T-cell (primary cell): Measurements from ENCODE around the gene ASCL2. TPM values are rescaled to one million over a fixed set of nuclear protein-coding genes. Genes with fewer than 3 reads are reported as not detected.

Source experiments
- ATAC-seq, 4 experiments: fragments of 200-7000 bp in 3 of 4; fragments of 150-1000 bp in 1 of 4; cut with Tn5 transposase; replicated peaks in 1 of 4; 1 replicate in 3 of 4; 2 replicates in 1 of 4; pipeline ENCODE4 v1.10.0; 2021; ENCODE audit warnings: moderate library complexity in 3 of 4, mild to moderate bottlenecking in 2 of 4, moderate number of reproducible peaks in 1 of 4
- CTCF ChIA-PET, 2 donors: fragments of 300-600 bp; sonication (Branson Sonifier 250); formaldehyde crosslinking; loops; one replicate each; lab custom pipeline; 2022; ENCODE audit warnings: antibody characterized with exemption in 2 of 2; lab: Charles Lee
- POLR2A ChIA-PET, 2 donors: fragments of 300-600 bp; sonication (Branson Sonifier 250); formaldehyde crosslinking; loops; one replicate each; lab custom pipeline; 2022; ENCODE audit warnings: antibody characterized with exemption in 2 of 2; lab: Charles Lee
- DNase-seq, 35 experiments: peaks; one replicate each; pipeline versions ENCODE4 v3.0.0 to v3.0.0-alpha.2; 2013 to 2023
- H3K27ac ChIP-seq: one replicate; pipeline ENCODE4 v1.5.1; 2013; ENCODE audit warnings: low read length
- H3K27me3 ChIP-seq, 2 experiments: replicated peaks in 1 of 2; 1 replicate in 1 of 2; 2 replicates in 1 of 2; pipeline versions ENCODE4 v1.6.1 to v1.7.0; 2013; ENCODE audit warnings: low read length in 1 of 2, mixed read lengths in 1 of 2; ENCODE audit not compliant: control insufficient read depth in 2 of 2, insufficient read depth in 2 of 2; ENCODE audit errors: extremely low read depth in 1 of 2
- H3K36me3 ChIP-seq, 2 donors: 1 replicate in 1 of 2; 2 replicates in 1 of 2; pipeline versions ENCODE4 v1.6.1 to v1.7.0; 2013; ENCODE audit warnings: low read length in 1 of 2; ENCODE audit not compliant: control insufficient read depth in 2 of 2, insufficient read depth in 1 of 2; ENCODE audit errors: extremely low read depth in 1 of 2
- H3K4me1 ChIP-seq, 2 experiments: 1 replicate in 1 of 2; 2 replicates in 1 of 2; pipeline versions ENCODE4 v1.6.1 to v1.7.0; 2013; ENCODE audit warnings: low read length in 2 of 2, mixed read lengths in 1 of 2; ENCODE audit not compliant: insufficient read depth in 2 of 2, control insufficient read depth in 1 of 2; ENCODE audit errors: extremely low read depth in 1 of 2
- H3K4me3 ChIP-seq, 2 donors: 1 replicate in 1 of 2; 2 replicates in 1 of 2; pipeline versions ENCODE4 v1.5.1 to v1.7.0; 2013; ENCODE audit warnings: mild to moderate bottlenecking in 2 of 2, low read length in 1 of 2, moderate library complexity in 1 of 2; ENCODE audit not compliant: control insufficient read depth in 1 of 2; ENCODE audit errors: extremely low read depth in 1 of 2
- H3K9me3 ChIP-seq: 2 replicates; pipeline ENCODE4 v1.7.0; 2013
- H3K27ac Mint-ChIP-seq, 2 donors: one replicate each; pipeline ENCODE4 v1.8.0; 2020 to 2021; ENCODE audit warnings: mild to moderate bottlenecking in 2 of 2, mixed read lengths in 2 of 2
- H3K27me3 Mint-ChIP-seq, 2 donors: one replicate each; pipeline ENCODE4 v1.8.0; 2021 to 2022; ENCODE audit warnings: mixed read lengths in 2 of 2
- H3K36me3 Mint-ChIP-seq: one replicate; pipeline ENCODE4 v1.8.0; 2021; ENCODE audit warnings: mixed read lengths
- H3K4me1 Mint-ChIP-seq, 3 donors: one replicate each; pipeline ENCODE4 v1.8.0; 2020 to 2022; ENCODE audit warnings: mixed read lengths in 3 of 3, mild to moderate bottlenecking in 1 of 3
- H3K4me3 Mint-ChIP-seq, 3 donors: one replicate each; pipeline ENCODE4 v1.8.0; 2020 to 2022; ENCODE audit warnings: mild to moderate bottlenecking in 3 of 3, mixed read lengths in 3 of 3, moderate library complexity in 3 of 3
- H3K9me3 Mint-ChIP-seq, 3 donors: one replicate each; pipeline ENCODE4 v1.8.0; 2020 to 2022; ENCODE audit warnings: mixed read lengths in 3 of 3
- WGBS: methylation state at CpG from one replicate; pipeline ENCODE4 v1.1.5; 2013; ENCODE audit warnings: missing lambda C conversion rate; ENCODE audit not compliant: insufficient coverage; 5-methylcytosine and 5-hydroxymethylcytosine counted together
- total RNA-seq, 35 experiments: library from RNA in 6 of 35; stranded (reverse) in 6 of 35; fragments of 120-200 nt in 1 of 35; gene quantifications; one replicate each; pipeline versions ENCODE4 v1.2.1 to v1.2.4 and lab custom pipeline; 2013 to 2026

ASCL2 gene
- total RNA-seq, 5 donors from 2014 or later (not counting 1 experiment from before 2014, with no cell fraction given) = 0.29 to 1.3 (median 0.51) TPM

DNA sequence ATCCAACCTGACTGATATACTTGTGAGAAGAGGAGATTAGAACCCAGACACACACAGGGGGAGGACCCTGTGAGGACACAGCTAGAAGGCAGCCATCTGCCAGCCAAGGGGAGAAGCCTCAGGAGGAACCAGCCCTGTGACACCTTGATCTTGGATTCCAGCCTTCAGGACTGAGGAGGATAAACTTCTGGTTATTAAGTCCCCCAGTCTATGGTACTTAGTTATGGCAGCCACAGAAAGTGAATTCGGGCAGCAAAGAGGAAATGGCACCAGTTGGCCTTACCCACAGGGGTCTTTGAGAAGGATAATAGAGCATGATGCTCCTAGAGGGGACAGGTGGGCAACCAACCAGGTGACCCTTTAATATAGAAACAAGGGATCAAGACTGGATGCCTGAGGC lies 49.4 kb downstream of the ASCL2 start:
- ChIA-PET CTCF (no interaction called here), POLR2A (no interaction called here)

DNA sequence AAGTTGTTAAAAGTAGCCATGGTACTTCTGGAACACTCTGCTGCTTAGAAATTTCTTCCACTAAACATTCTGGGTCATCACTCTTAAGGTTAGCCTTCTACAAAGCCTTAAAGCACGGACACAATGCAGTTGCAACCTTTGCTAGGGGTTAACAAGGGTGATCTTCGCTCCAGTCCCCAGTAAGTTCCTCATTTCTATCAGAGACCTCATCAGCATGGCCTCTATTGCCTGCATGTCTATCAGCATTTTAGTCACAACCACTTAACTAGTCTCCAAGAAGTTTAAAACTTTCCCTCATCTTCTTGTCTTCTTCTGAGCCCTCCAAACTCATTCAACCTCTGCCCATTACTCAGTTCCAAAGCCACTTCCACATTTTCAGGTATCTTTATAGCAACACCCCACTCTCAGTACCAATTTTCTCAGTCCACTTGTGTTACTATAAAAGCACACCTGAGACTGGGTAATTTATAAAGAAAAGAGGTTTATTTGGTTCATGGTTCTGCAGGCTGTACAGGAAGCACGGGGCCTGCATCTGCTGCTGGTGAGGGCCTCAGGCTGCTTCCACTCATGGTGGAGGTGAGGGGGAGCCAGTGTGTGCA lies 50.1 kb downstream of the ASCL2 start:
- Histone ChIP-seq H3K4me1 (peaks cover 0 to 33% of the 10 kb centered on the region in 2 experiments), H3K4me3 (no peak overlapping the region), H3K27me3 (peaks cover 0 to 29% of the 10 kb centered on the region in 2 experiments), H3K27ac (no peak overlapping the region), H3K9me3 (peaks cover 2% of the 10 kb centered on the region), H3K36me3 (no peaks in the 10 kb centered on the region)
- DNase-seq = no peak
- POLR2A ChIA-PET = no interaction called here
- Mint-ChIP-seq H3K4me1 (peaks cover 0 to 6% (median 5%) of the 10 kb centered on the region in 3 donors), H3K9me3 (peaks cover 0 to 15% (median 6%) of the 10 kb centered on the region in 3 donors), H3K27me3 (peaks cover 23 to 28% of the 10 kb centered on the region in 2 donors), H3K36me3 (peaks cover 4% of the 10 kb centered on the region), H3K4me3 (no peak overlapping the region), H3K27ac (no peak overlapping the region)
- WGBS = 61% methylated on average over 2 of the region's 3 CpGs
- CTCF ChIA-PET = no interaction called here
- no peak for ATAC-seq

More for the DNA sequence above, 49.4 kb downstream of the ASCL2 start:
- H3K4me3 Mint-ChIP-seq = no peak overlapping the region
- H3K27ac Mint-ChIP-seq = no peak overlapping the region
- ATAC-seq = no peak
- no peak for DNase-seq
- peaks cover 0 to 6% (median 5%) of the 10 kb centered on the region in 3 donors for H3K4me1 Mint-ChIP-seq
- peaks cover 0 to 15% (median 6%) of the 10 kb centered on the region in 3 donors for H3K9me3 Mint-ChIP-seq
- H3K27me3 Mint-ChIP-seq = peaks cover 24 to 32% of the 10 kb centered on the region in 2 donors
- no peak overlapping the region for H3K4me3 ChIP-seq
- WGBS = 67% methylated on average over 1 of the region's 1 CpG
- H3K27ac ChIP-seq = no peak overlapping the region
- no peaks in the 10 kb centered on the region for H3K36me3 ChIP-seq
- H3K36me3 Mint-ChIP-seq = peaks cover 4% of the 10 kb centered on the region
- peaks cover 2% of the 10 kb centered on the region for H3K9me3 ChIP-seq
- peaks cover 0 to 28% of the 10 kb centered on the region in 2 experiments for H3K4me1 ChIP-seq
- H3K27me3 ChIP-seq = peaks cover 0 to 29% of the 10 kb centered on the region in 2 experiments

GRCh38 chr11:2219318-2220017 lies 50.9 kb downstream of the ASCL2 start:
- no peak overlapping the region for H3K27ac ChIP-seq
- ChIA-PET CTCF (no interaction called here), POLR2A (no interaction called here)
- H3K9me3 ChIP-seq = peaks cover 2% of the 10 kb centered on the region
- Mint-ChIP-seq H3K4me1 (peaks cover under 1 to 9% (median 5%) of the 10 kb centered on the region in 3 donors), H3K27ac (no peak overlapping the region), H3K36me3 (peaks cover 4% of the 10 kb centered on the region), H3K27me3 (peaks cover 20 to 23% of the 10 kb centered on the region in 2 donors), H3K9me3 (peaks cover 0 to 13% (median 6%) of the 10 kb centered on the region in 3 donors), H3K4me3 (no peak overlapping the region)
- ATAC-seq = no peak
- DNase-seq = no peak
- H3K36me3 ChIP-seq = no peaks in the 10 kb centered on the region
- peaks cover 0 to 41% of the 10 kb centered on the region in 2 experiments for H3K4me1 ChIP-seq
- no peak overlapping the region for H3K4me3 ChIP-seq
- peaks cover 0 to 25% of the 10 kb centered on the region in 2 experiments for H3K27me3 ChIP-seq
- 86% methylated on average over 5 of the region's 6 CpGs for WGBS

Other genes with a start within 250 kb of the ASCL2 start
- under 1 TPM in 4 of 5 donors, not detected in 1; 0.30 to 0.98 (median 0.60) TPM for gene IGF2, start 131.2 kb downstream of the ASCL2 start, total RNA-seq
- gene INS, start 109.4 kb downstream of the ASCL2 start, total RNA-seq = under 1 TPM in 2 of 5 donors, not detected in 3; 0.53 to 0.82 TPM
- not detected for gene TH, start 98.8 kb downstream of the ASCL2 start, total RNA-seq
- gene C11orf21, start 31.3 kb upstream of the ASCL2 start, total RNA-seq = 100 to 1,000 TPM in 2 of 5 donors, 10 to 100 TPM in 3; 62.3 to 133 (median 88.9) TPM
- 100 to 1,000 TPM in 2 of 5 donors, 10 to 100 TPM in 3; 66.9 to 185 (median 92.3) TPM for gene TSPAN32, start 31.4 kb upstream of the ASCL2 start, total RNA-seq
- gene CD81, start 106.7 kb upstream of the ASCL2 start, total RNA-seq = 100 to 1,000 TPM; 124 to 213 (median 146) TPM
- gene TSSC4, start 130.2 kb upstream of the ASCL2 start, total RNA-seq = 10 to 100 TPM; 46.2 to 73.7 (median 64.8) TPM
- gene TRPM5, start 173.9 kb upstream of the ASCL2 start, total RNA-seq = under 1 TPM; 0.07 to 0.73 (median 0.22) TPM
- gene KCNQ1, start 174.4 kb upstream of the ASCL2 start, total RNA-seq = 10 to 100 TPM; 20.9 to 32.9 (median 24.0) TPM